DOHH2 (cell line): ENCODE results near the gene IFTAP.

ENCODE experiments used
- H3F3A ChIP-seq: fragments of 200-600 bp; sonication (generic), shearing (Covaris generic); 2 replicates; pipeline ENCODE4 v1.6.0; 2016; ENCODE audit warnings: antibody characterized with exemption, mild to moderate bottlenecking; ENCODE audit not compliant: control insufficient read depth, insufficient read depth
- H3K27ac ChIP-seq: fragments of 200-600 bp; sonication (generic); 2 replicates; pipeline ENCODE4 v1.5.1; 2014; ENCODE audit warnings: low read depth, mild to moderate bottlenecking, low read length, moderate library complexity
- H3K27me3 ChIP-seq: fragments of 200-600 bp; sonication (generic); 2 replicates; pipeline ENCODE4 v1.6.1; 2014; ENCODE audit warnings: mild to moderate bottlenecking, low read length, mixed read lengths; ENCODE audit not compliant: control insufficient read depth
- H3K36me3 ChIP-seq: fragments of 200-600 bp; sonication (generic); 2 replicates; pipeline ENCODE4 v1.6.1; 2014; ENCODE audit warnings: mild to moderate bottlenecking, low read length, moderate library complexity, mixed read lengths; ENCODE audit not compliant: control insufficient read depth
- H3K4me1 ChIP-seq: fragments of 200-600 bp; sonication (generic); 2 replicates; pipeline ENCODE4 v1.6.1; 2014; ENCODE audit warnings: mild to moderate bottlenecking, low read length, mixed read lengths; ENCODE audit not compliant: control insufficient read depth
- H3K4me2 ChIP-seq: fragments of 200-600 bp; sonication (generic); 2 replicates; pipeline ENCODE4 v1.6.0; 2014; ENCODE audit warnings: mild to moderate bottlenecking, low read length, moderate library complexity
- H3K4me3 ChIP-seq: fragments of 200-600 bp; sonication (generic); 2 replicates; pipeline ENCODE4 v1.5.1; 2014; ENCODE audit warnings: mild to moderate bottlenecking, low read length, mixed read lengths
- H3K79me2 ChIP-seq: fragments of 200-600 bp; sonication (generic); 2 replicates; pipeline ENCODE4 v1.6.1; 2014; ENCODE audit warnings: mild to moderate bottlenecking, low read length, mixed read lengths; ENCODE audit not compliant: control insufficient read depth
- H3K9me2 ChIP-seq: fragments of 200-600 bp; sonication (generic); replicated peaks from 2 replicates; pipeline ENCODE4 v1.6.1; 2014; ENCODE audit warnings: mild to moderate bottlenecking, low read length, mixed read lengths; ENCODE audit not compliant: control insufficient read depth
- H3K9me3 ChIP-seq: fragments of 200-600 bp; sonication (generic); 2 replicates; pipeline ENCODE4 v1.6.1; 2014; ENCODE audit warnings: antibody characterized with exemption, low read length, mixed read lengths; ENCODE audit not compliant: control insufficient read depth, insufficient read depth
- H4K20me1 ChIP-seq: fragments of 200-600 bp; sonication (generic); 2 replicates; pipeline ENCODE4 v1.6.0; 2014; ENCODE audit warnings: low read depth, mild to moderate bottlenecking, antibody characterized with exemption, low read length, moderate library complexity; ENCODE audit not compliant: control insufficient read depth, insufficient read depth
- CTCF ChIP-seq: fragments of 200-600 bp; sonication (generic); IDR thresholded peaks from one replicate; pipeline ENCODE4 v1.5.1; 2014; ENCODE audit warnings: antibody characterized with exemption, mild to moderate bottlenecking, low read depth, low read length; ENCODE audit not compliant: poor library complexity, severe bottlenecking
- EZH2phosphoT487 ChIP-seq: fragments of 200-600 bp; sonication (generic); IDR thresholded peaks from 2 replicates; pipeline ENCODE4 v1.6.1; 2017; ENCODE audit warnings: borderline replicate concordance, mild to moderate bottlenecking, antibody characterized with exemption, low read length, moderate library complexity, mixed read lengths

IFTAP gene

GRCh38 chr11:36696550-36696949 lies 102.2 kb downstream of the IFTAP start:
- H3K36me3 ChIP-seq, result no peaks in the 10 kb centered on the region
- H3K4me3 ChIP-seq, result no peak overlapping the region
- no peak overlapping the region for H3K4me2 ChIP-seq
- H3K79me2 ChIP-seq, result no peaks in the 10 kb centered on the region
- H3K27me3 ChIP-seq, result no peaks in the 10 kb centered on the region
- no peaks in the 10 kb centered on the region for H3F3A ChIP-seq
- H3K27ac ChIP-seq, result no peak overlapping the region
- H3K4me1 ChIP-seq, result no peaks in the 10 kb centered on the region
- TF ChIP-seq EZH2phosphoT487, result no peak
- no peak for TF ChIP-seq CTCF
- H3K9me3 ChIP-seq, result no peaks in the 10 kb centered on the region
- H4K20me1 ChIP-seq, result no peaks in the 10 kb centered on the region
- no peaks in the 10 kb centered on the region for H3K9me2 ChIP-seq

GRCh38 chr11:36699271-36699670 lies 105.0 kb downstream of the IFTAP start:
- no peaks in the 10 kb centered on the region for H3K9me3 ChIP-seq
- H3K9me2 ChIP-seq, result no peaks in the 10 kb centered on the region
- H3K27ac ChIP-seq, result no peak overlapping the region
- no peaks in the 10 kb centered on the region for H4K20me1 ChIP-seq
- no peaks in the 10 kb centered on the region for H3K79me2 ChIP-seq
- no peaks in the 10 kb centered on the region for H3F3A ChIP-seq
- H3K27me3 ChIP-seq, result 0 out of 2 replicates have a peak, but pooled peaks cover 7% of the 10 kb centered on the region
- no peak overlapping the region for H3K4me3 ChIP-seq
- no peak for TF ChIP-seq EZH2phosphoT487
- no peak for TF ChIP-seq CTCF
- H3K4me2 ChIP-seq, result no peak overlapping the region
- H3K36me3 ChIP-seq, result no peaks in the 10 kb centered on the region
- no peaks in the 10 kb centered on the region for H3K4me1 ChIP-seq

GRCh38 chr11:36700246-36700645 lies 105.9 kb downstream of the IFTAP start:
- no peaks in the 10 kb centered on the region for H4K20me1 ChIP-seq
- H3K4me3 ChIP-seq, result no peak overlapping the region
- no peak overlapping the region for H3K27ac ChIP-seq
- no peaks in the 10 kb centered on the region for H3K9me2 ChIP-seq
- H3K9me3 ChIP-seq, result no peaks in the 10 kb centered on the region
- H3K27me3 ChIP-seq, result 0 out of 2 replicates have a peak, but pooled peaks cover 7% of the 10 kb centered on the region
- no peaks in the 10 kb centered on the region for H3K36me3 ChIP-seq
- H3K4me1 ChIP-seq, result no peaks in the 10 kb centered on the region
- no peak overlapping the region for H3K4me2 ChIP-seq
- H3F3A ChIP-seq, result no peaks in the 10 kb centered on the region
- TF ChIP-seq EZH2phosphoT487 (no peak), CTCF (no peak)
- no peaks in the 10 kb centered on the region for H3K79me2 ChIP-seq
